Measurements from ENCODE around the gene SCO2.
A peak's percentile ranks its signal among the peaks of the same experiment; 100 is the strongest.

SCO2 gene

GRCh38 chr22:50531962-50532674 lies 6.7 kb upstream of the SCO2 start:
- no peak for DNase-seq (ENCODE audit: low read depth in 2 of 2)

GRCh38 chr22:50531546-50531961 lies 6.2 kb upstream of the SCO2 start:
- peak in 1 of 2 experiments; percentile 56 for DNase-seq (ENCODE audit: low read depth in 2 of 2)

- peak; percentile 64 to 79 for DNase-seq (ENCODE audit: low read depth in 2 of 2)
These were observed 5.6 kb upstream of the SCO2 start for GRCh38 chr22:50530877-50531545.

- DNase-seq (ENCODE audit: low read depth in 2 of 2), result no peak
These were observed 5.1 kb upstream of the SCO2 start for GRCh38 chr22:50530580-50530876.

- DNase-seq (ENCODE audit: low read depth in 2 of 2), result peak; percentile 52 to 59
These were observed 4.6 kb upstream of the SCO2 start, which contains the start of gene TYMP for GRCh38 chr22:50529897-50530579. TSS of gene TYMP (minus strand) at chr22:50530012. CDS start at chr22:50529709, 303 bp downstream.

DNA sequence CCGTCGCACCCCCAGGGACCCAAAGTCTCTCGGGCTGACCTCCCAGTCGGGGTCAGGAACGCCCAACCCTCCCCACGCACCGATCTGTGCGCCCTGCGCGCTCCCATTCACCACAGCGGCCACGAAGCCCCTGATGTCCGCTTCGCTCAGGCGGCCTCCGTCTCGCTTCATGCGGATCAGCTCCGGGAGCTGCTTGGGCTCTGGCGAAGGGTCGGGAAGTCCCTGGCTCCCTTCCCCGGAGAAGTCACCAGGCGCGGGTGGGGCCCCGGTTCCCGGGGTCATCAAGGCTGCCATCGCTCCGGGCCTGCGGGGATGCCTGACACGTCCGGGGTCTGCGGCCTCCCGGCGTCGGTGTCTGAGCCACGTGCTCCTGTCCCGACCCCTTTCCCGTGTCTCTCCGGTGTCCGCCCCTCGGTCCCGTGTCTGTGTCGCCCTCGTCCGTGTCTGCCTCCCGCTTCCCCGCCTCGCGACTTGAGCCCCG lies 4.1 kb upstream of the SCO2 start:
- no peak for DNase-seq (ENCODE audit: low read depth in 2 of 2)

- DNase-seq (ENCODE audit: low read depth in 2 of 2), result no peak
These were observed 3.5 kb upstream of the SCO2 start for GRCh38 chr22:50528682-50529415.

DNA sequence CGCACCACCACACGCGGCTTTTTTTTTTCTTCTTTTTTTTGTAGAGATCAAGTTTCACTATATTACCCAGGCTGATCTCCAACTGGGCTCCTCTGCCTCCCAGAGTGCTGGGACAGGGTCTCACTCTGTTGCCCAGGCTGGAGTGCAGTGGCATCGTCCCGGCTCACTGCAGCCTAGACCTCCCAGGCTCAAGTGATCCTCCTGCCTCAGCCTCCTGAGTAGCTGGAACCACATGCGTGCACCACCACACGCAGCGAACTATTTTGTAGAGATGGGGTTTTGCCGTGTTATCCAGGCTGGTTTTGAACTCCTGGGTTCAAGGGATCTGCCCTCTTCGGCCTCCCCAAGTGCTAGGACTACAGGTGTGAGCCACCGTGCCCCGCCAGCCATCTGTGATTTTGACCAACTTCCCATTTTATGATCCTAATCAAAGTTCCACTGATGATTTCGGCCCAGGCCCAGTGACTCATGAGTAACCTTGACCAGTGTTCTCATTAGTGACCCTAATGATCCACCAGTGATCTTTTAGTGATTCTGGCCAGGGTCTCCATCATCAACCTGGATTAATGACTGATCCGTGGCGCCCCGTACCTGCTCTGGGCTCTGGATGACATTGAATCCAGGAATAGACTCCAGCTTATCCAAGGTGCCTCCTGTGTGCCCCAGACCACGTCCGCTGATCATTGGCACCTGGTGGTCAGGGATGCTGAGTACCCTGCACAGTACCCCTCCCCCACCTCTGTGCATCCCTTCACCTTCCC lies 2.7 kb upstream of the SCO2 start:
- DNase-seq (ENCODE audit: low read depth in 2 of 2), result no peak

- no peak for DNase-seq (ENCODE audit: low read depth in 2 of 2)
These were observed 1.7 kb upstream of the SCO2 start for GRCh38 chr22:50526834-50527801.

GRCh38 chr22:50526108-50526833 lies 873 bp upstream of the SCO2 start:
- DNase-seq (ENCODE audit: low read depth in 2 of 2), result peak; percentile 79 to 87

DNA sequence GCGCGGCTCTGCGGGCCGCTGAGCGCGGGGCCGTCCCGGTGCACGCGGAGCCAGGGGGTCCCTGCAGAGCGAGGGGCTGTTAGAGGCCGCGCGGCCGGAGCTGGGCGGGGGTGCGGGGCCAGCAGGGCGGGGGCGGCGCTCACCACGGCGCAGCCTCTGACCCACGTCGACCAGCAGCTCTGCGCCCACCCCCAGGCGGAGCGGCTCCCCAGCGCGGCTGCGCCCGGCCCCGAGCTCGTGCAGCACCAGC lies 385 bp upstream of the SCO2 start:
- no peak for DNase-seq (ENCODE audit: low read depth in 2 of 2)

DNA sequence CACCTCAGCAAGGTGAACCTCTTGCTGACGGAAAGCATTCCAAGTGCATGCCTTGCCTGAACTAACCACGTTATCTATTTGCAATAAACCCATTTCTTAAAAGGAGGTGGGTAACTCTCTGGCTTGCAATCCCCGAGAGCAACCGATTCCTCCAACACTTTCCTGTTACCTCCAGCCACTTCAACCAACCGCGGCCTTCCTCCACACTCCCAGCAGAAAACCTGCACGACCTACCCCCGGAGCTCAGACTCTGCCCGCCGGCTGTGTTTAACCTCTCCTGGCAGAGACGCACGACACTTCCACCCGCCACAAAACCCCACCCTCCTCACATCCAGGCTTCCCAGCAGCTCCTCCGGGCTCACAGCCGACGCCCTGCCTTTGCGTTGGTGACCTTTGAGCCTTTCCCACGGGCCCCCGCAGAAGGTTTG lies 708 bp downstream of the SCO2 start:
- DNase-seq (ENCODE audit: low read depth in 2 of 2), result no peak

DNA sequence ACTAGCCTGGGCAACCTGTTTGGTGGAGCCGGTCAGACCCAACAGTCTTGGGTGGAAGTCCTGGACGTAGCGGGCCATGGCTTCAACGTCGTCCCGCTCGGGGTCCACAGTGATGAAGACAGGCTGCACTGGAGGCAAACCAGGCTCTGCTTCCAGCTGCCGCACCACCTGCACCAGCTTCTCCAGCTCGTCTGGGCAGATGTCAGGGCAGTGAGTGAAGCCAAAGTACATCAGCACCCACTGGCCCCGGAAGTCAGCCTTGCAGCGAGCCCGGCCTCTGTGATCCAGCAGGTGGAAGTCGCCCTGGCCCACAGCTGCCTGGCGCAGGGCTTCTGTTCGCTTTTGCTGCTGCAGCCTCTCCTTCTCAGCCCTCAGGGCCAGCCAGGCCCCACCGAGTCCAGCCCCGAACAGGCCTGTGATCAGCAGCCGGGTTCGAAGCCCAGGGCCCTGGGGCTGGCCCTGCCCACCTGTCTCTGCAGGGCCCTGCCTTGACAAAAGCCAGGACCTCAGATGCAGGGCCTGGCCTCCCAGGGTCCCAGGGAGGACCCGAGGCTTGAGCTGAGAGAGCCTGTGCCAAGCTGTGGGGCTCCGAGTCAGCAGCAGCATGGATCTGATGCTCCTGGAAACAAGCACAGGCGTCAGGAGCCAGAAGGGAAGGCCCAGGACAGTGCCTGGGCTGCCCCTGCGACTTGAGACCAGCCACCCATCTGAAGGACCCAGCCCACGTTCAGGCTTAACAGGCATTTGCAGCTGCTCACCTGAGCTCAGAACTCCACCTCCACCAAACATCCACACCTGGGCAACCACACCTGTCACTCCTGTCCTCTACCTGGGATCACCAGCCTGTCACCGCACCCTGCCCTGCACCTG lies 1.4 kb downstream of the SCO2 start:
- DNase-seq (ENCODE audit: low read depth in 2 of 2), result no peak

DNA sequence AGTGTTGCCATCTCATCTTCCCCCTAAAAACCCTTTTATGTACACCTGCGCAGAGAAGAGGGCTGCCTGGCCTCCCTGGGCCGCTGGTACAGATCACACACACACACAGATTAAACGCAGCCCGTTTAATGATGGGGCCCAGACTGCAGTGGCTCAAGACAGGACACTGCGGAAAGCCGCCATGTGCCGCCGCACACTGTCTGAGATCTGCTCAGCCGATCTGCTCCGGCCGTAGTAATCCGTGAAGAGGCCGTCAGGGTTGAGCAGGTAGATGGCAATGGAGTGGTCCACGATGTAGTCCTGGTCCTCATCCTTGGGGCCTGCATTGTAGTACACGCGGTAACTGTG lies 2.0 kb downstream of the SCO2 start:
- no peak for DNase-seq (ENCODE audit: low read depth in 2 of 2)

GRCh38 chr22:50522806-50523438 lies 2.5 kb downstream of the SCO2 start:
- no peak for DNase-seq (ENCODE audit: low read depth in 2 of 2)

GRCh38 chr22:50522208-50522805 lies 3.1 kb downstream of the SCO2 start:
- no peak for DNase-seq (ENCODE audit: low read depth in 2 of 2)

DNA sequence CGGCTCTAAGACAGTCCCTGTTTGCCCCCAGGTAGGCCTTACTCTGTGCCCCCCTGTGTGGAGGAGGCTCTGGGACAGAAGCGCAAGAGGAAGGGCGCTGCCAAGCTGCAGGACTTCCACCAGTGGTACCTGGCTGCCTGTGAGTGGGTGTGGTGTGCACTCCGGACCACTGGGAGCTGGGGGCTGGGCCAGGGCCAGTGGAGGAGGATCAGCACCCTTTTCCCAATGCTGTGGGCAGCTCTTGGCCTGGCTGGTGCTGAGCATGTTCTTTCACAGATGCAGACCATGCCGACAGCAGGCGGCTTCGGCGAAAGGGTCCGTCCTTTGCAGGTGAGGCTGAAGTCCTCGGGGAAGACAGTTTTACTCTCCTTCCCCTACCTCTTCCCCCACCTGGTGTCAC lies 3.7 kb downstream of the SCO2 start:
- no peak for DNase-seq (ENCODE audit: low read depth in 2 of 2)

DNA sequence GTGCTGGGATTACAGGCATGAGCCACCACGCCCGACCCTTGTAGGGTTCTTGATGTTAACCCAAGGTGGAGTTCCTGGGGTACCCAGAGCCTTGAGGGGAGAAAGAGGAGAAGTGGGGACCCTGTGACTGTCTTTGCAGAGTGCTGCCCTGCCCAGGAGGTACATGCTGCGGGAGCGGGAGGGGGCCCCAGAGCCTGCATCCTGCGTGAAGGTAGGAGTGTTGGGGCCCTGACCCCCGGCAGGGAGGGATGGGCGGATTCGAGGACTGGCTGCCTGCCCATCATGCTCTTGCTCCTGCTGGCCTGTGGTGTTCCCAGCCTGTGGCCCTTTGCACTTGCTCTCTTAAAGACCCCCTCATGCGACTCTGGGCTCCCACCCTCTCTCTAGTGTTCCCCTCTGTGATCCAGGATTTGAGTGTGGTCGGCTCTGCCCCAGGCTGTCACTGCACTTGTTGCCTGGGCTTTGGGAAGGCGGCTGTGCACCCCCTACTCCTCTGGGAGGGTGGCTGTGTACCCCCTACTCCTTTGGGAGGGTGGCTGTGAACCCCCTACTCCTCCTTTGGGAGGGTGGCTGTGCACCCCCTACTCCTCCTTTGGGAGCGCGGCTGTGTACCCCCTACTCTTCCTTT lies 4.5 kb downstream of the SCO2 start:
- DNase-seq (ENCODE audit: low read depth in 2 of 2), result no peak
